HG03432 (cell line): ENCODE results near the gene AKAP11.

Experiments
- ATAC-seq: cut with Tn5 transposase; IDR thresholded peaks from one replicate; pipeline ENCODE4 v1.9.1; 2021; ENCODE audit warnings: mild to moderate bottlenecking, moderate library complexity; ENCODE audit not compliant: unreplicated experiment

The AKAP11 gene

DNA sequence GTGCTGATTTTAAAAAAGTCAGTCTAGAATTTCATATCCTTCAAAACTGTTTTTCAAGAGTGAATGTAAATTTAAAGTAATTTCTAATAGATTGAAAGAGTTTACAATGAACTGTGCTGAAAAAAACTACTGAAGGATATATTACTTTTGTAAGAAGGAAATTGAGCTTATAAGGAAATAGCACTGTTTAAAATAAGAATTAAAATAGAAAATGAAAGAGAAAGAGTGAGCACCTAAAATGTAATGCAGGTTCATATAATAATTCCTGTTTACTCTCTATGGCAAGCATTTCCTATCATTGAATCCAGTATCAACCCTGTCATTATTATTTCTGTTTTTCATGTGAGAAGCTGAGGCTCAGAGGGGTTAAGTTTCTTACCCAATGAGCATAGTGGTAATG is 57.3 kb downstream of the AKAP11 start:
- ATAC-seq: no peak

DNA sequence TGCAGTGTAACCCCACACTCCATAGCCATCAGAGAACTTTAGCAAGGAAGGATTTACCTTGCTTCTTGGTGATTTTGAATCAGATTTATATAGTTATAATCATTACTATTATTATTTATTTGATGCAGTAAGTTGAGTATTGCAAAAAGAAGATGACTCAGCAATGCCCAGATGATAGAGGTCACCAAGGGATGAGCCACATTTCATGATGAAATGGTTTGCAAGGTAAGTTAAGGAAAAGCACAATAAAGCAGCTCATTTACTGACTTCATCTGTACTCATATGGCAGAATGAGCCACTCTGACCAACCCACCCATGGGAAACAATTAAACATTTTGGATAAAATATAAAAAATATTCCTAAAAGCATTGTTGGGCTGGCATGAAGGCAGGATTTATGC is 59.1 kb downstream of the AKAP11 start:
- ATAC-seq: no peak

- peak; percentile 89 for ATAC-seq
Measured at GRCh38 chr13:42333613-42334328, 61.8 kb downstream of the AKAP11 start.

- ATAC-seq: peak; percentile 47
Measured at GRCh38 chr13:42334329-42334706, 62.4 kb downstream of the AKAP11 start.

GRCh38 chr13:42337808-42338600 is 66.1 kb downstream of the AKAP11 start:
- no peak for ATAC-seq

DNA sequence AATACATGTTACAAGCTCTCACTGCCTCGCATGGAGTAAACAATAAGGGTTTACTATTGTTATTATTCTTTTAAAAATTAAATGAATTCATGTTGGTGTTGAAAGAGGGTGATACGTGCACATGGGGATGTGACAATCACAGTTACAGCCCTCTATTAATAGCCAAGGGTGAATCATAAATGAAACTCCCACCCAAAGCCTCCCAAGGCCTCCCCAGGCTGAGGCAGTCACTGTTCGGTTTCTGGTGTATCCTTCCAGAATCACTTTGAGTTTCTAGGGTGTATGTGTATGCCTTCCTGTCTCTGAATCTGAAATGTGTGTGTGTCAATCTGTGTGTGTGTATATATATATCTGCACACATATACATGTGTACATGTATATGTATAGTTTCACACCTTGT is 73.4 kb downstream of the AKAP11 start:
- ATAC-seq: peak; percentile 68

DNA sequence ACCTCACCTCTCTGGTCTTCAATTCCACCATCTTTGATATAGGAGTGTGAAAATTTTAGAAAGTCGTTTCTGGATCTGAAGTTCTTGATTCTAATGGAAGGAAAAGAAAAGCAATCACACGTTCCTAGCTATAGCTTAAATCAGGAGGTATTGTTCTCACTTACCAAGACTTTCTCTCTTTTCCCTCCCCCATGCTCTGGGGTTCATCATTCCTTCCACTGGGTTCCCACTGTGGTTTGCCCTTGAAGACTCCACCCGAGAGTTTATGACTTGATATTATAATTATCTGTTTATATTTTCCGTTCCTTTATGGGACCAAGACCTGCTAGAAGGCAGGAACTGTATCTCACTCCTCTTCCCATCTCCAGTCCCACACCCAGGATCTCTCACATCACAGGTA is 76.6 kb downstream of the AKAP11 start:
- ATAC-seq: no peak

DNA sequence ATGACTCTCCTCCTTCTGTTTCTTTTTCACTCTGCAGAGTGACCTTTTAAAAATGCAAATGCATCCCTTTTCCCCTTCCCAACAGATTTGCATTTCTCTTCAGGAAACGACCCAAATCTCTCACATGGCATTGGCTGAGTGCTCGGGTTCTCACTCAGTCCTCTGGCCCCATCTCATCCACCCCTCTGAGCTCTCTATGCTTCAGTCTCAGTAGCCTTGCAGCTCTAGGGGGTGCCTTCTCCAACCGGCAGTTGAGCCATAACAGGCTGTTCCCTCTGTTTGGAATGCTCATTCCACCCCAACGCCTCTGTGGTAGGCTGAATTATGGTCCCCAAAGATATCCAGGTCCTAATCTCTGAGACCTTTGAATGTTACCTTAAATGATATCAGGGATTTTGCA is 78.2 kb downstream of the AKAP11 start:
- no peak for ATAC-seq

GRCh38 chr13:42354241-42355091 is 82.5 kb downstream of the AKAP11 start:
- ATAC-seq: peak; percentile 76

GRCh38 chr13:42355092-42355485 is 83.1 kb downstream of the AKAP11 start:
- ATAC-seq: no peak

GRCh38 chr13:42355491-42356183 is 83.7 kb downstream of the AKAP11 start:
- ATAC-seq: no peak

GRCh38 chr13:42356184-42356575 is 84.2 kb downstream of the AKAP11 start:
- ATAC-seq: no peak

DNA sequence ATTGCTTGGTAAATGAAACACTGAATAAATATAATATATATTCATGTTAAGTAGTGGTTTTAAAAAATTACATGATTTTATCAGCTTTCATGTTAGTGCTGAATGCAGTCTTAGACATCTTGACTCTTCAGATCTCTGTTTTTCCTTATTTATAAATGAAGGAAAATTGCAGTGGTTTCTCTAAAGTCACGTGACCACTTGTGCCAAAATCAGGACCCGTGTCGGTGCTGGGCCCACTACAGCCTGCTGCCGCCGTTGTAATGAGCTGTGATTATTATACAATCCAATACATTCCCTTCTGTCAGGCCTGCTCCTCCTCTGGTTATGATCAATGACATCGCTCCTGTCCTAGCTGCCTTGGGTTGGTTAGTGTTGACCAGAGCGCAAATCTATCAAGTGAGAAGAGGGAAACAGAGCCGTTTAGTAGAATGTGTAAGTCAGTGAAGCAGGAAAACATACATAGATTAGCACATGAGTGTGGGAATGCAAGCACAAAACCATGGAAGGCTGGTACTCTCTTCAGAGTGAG is 88.2 kb downstream of the AKAP11 start:
- no peak for ATAC-seq

- ATAC-seq: no peak
Measured at GRCh38 chr13:42361701-42362100, 89.7 kb downstream of the AKAP11 start.

DNA sequence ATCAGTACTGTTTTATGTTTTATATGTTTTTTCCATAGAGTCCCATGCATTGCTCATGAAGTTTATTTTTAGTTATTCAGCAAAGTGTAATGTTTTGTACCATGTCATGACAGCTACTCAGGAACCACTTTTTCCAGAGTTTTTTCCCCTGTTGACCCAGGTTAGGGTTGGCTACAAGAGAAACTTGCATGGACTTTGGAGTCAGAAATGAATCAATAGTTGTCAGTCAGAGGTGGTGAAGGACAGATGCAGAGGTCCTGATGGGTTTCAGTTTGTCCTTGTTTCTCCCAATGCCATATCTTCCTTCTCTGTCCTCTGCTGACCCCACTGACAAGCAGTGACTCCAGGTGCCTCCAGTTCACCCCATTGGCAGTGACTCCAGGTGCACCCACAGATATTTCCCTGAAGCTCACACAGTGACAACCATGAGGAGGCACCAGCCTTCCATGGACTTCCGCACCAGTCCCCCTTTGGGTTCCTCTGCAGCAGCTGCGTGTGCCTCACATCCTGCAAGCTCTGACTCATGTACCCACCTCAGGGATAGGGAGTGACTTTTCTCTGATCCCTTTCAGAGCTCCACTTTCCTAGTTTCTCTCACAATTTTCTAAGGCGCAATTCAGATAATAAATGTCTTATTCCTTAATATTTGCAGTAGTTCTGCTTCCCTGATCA is 92.1 kb downstream of the AKAP11 start:
- ATAC-seq: no peak

GRCh38 chr13:42364613-42365000 is 92.7 kb downstream of the AKAP11 start:
- no peak for ATAC-seq

DNA sequence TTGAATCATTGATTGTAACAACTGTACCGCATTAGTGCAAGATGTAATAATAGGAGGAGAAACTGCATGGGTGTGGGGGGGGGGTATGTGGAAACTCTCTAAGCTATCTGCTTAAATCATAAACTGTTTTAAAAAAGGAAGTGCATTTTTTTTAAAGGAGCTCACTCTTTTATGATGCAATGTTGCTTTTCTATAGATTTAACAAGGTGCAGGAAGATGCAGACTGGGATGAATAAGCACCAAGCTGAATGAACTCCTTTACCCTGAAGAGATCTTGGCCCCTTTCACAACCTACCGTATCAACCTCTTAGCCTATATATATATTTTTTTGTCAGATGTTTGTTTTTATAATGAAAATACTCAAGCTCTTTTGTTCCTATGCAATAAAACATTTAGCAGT is 95.9 kb downstream of the AKAP11 start:
- ATAC-seq: no peak

- ATAC-seq: no peak
Measured at GRCh38 chr13:42369071-42369797, 97.3 kb downstream of the AKAP11 start.

- ATAC-seq: no peak
Measured at GRCh38 chr13:42370229-42370628, 98.3 kb downstream of the AKAP11 start.
